Measurements from ENCODE around the gene RAP1B.

RAP1B gene

GRCh38 chr12:68617160-68617926, 6.6 kb downstream of the RAP1B start:
- TF ChIP-seq CTCF (IDR thresholded peaks at IDR 0.05; ENCODE audit: extremely low read depth, missing control alignments), result no peak
- DNase-seq (ENCODE audit: low spot score), result no peak

GRCh38 chr12:68619541-68619940, 8.8 kb downstream of the RAP1B start:
- DNase-seq (ENCODE audit: low spot score), result no peak
- TF ChIP-seq CTCF (IDR thresholded peaks at IDR 0.05; ENCODE audit: extremely low read depth, missing control alignments), result no peak

GRCh38 chr12:68620519-68621471, 10.1 kb downstream of the RAP1B start:
- TF ChIP-seq CTCF (IDR thresholded peaks at IDR 0.05; ENCODE audit: extremely low read depth, missing control alignments), result no peak
- DNase-seq (ENCODE audit: low spot score), result no peak

GRCh38 chr12:68621472-68622081, 10.9 kb downstream of the RAP1B start:
- no peak for DNase-seq (ENCODE audit: low spot score)
- no peak for TF ChIP-seq CTCF (IDR thresholded peaks at IDR 0.05; ENCODE audit: extremely low read depth, missing control alignments)

DNA sequence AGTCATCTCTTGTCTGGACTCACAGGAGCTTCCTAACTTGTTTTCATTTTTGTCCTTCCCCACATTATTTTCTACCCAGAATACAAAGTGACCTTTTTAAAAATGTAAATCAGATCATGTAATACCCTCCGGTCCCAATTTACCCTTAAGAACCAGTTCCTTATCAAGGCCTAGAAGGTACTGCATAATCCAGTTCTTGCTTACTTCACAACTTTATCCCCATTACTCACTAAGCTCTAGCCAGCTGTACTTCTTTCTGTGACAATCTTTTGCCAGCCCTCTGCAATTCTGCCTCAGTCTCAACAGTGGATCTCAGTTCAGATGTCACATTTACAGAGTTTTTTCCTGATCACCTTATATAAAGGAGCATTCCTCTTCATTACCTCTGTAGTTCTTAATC, 11.6 kb downstream of the RAP1B start:
- DNase-seq (ENCODE audit: low spot score), result no peak
- no peak for TF ChIP-seq CTCF (IDR thresholded peaks at IDR 0.05; ENCODE audit: extremely low read depth, missing control alignments)

- TF ChIP-seq CTCF (IDR thresholded peaks at IDR 0.05; ENCODE audit: extremely low read depth, missing control alignments), result no peak
- no peak for DNase-seq (ENCODE audit: low spot score)
Observed at GRCh38 chr12:68623059-68623458, 12.4 kb downstream of the RAP1B start.

Data from GM20000 (cell line).